ENCODE results near the gene MYO1F. TPM values are rescaled to one million over a fixed set of nuclear protein-coding genes. Genes with fewer than 3 reads are reported as not detected.
A peak's percentile ranks its signal among the peaks of the same experiment; 100 is the strongest.

Gene MYO1F
- total RNA-seq, 2 experiments from 2014 or later = 66.7 to 67.4 TPM

GRCh38 chr19:8592231-8593009, 15.2 kb upstream of the MYO1F start:
- peaks cover 2% of the 10 kb centered on the region for H3K9me3 Mint-ChIP-seq
- peaks cover 20% of the 10 kb centered on the region for H3K4me1 Mint-ChIP-seq (ENCODE audit: low read depth)
- H3K4me1 ChIP-seq (ENCODE audit: insufficient read depth, low read length) = peaks cover 20% of the 10 kb centered on the region
- ChIA-PET POLR2A (interaction anchor here (1.0 to 1.9 kb wide), 3 partner anchors 19 to 105 kb away, joined by 4 to 8 read pairs (median 5); partner anchors contain the start of gene ZNF414), CTCF (interaction anchor here (1.0 to 2.9 kb wide), 3 partner anchors 12 to 105 kb away, joined by 3 to 20 read pairs (median 7); partner anchors contain the start of gene MYO1F)
- H3K27ac ChIP-seq (ENCODE audit: low read depth in 1 of 2, low read length in 2 of 2) = no peak overlapping the region
- peak overlapping the region; percentile 63 for H3K27ac Mint-ChIP-seq
- DNase-seq (peak; percentile 91 to 99 (median 95)), ATAC-seq (ENCODE audit: poor library complexity) (peak; percentile 87)
- H3K4me3 ChIP-seq (ENCODE audit: low read length) = peak overlapping the region; percentile 58
- H3K36me3 ChIP-seq (ENCODE audit: insufficient read depth, low read length) = no peaks in the 10 kb centered on the region
- H3K36me3 Mint-ChIP-seq (ENCODE audit: low read depth) = peaks cover 44% of the 10 kb centered on the region
- intact Hi-C loops (cut with DNase I, micrococcal nuclease) = loop anchor here in 1 of 2 experiments (2.0 to 5.0 kb wide), 2 partner anchors 20 to 670 kb away; partner anchors contain the start of gene SNAPC2
- H3K4me3 Mint-ChIP-seq = peak overlapping the region; percentile 83
- H3K9me3 ChIP-seq (ENCODE audit: control insufficient read depth in 1 of 2, insufficient read depth in 1 of 2, low read length in 2 of 2) = peaks cover 7 to 9% of the 10 kb centered on the region in 2 experiments
- no peaks in the 10 kb centered on the region for H3K27me3 ChIP-seq (ENCODE audit: control insufficient read depth in 1 of 2, insufficient read depth in 2 of 2, low read length in 2 of 2)
- TF ChIP-seq, protein P1, sequence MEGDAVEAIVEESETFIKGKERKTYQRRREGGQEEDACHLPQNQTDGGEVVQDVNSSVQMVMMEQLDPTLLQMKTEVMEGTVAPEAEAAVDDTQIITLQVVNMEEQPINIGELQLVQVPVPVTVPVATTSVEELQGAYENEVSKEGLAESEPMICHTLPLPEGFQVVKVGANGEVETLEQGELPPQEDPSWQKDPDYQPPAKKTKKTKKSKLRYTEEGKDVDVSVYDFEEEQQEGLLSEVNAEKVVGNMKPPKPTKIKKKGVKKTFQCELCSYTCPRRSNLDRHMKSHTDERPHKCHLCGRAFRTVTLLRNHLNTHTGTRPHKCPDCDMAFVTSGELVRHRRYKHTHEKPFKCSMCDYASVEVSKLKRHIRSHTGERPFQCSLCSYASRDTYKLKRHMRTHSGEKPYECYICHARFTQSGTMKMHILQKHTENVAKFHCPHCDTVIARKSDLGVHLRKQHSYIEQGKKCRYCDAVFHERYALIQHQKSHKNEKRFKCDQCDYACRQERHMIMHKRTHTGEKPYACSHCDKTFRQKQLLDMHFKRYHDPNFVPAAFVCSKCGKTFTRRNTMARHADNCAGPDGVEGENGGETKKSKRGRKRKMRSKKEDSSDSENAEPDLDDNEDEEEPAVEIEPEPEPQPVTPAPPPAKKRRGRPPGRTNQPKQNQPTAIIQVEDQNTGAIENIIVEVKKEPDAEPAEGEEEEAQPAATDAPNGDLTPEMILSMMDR (IDR thresholded peaks at IDR 0.05) = no peak
- H3K27me3 Mint-ChIP-seq = no peaks in the 10 kb centered on the region

DNA sequence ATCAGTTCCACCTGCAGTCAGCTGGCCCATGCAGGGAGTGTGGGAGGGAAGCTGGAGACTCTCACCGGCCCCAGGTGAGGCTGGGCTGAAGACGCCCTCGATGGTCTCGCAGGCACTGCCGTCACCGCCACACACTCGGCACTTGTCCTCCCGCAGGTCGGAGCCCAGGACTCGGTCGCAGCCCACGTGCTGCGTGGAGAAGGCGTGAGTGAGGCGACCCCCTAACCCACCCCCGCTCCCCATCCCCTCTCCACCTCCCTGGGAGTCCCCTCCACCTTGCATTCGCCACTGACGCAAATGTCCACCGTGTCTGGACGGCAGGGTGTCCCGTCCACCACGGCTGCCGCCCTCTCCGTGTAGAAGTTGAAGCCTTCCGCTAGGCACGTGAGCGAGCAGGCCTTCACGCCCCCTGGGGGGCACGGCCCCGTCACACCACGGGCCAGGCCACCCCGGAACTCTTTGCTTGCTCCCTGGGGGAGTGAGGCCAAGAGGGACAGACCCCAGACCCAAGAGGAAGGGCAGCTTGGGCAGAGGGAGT, 12.0 kb upstream of the MYO1F start:
- H3K9me3 Mint-ChIP-seq = no peaks in the 10 kb centered on the region
- Histone ChIP-seq H3K27ac (ENCODE audit: low read depth in 1 of 2, low read length in 2 of 2) (no peak overlapping the region), H3K9me3 (ENCODE audit: control insufficient read depth in 1 of 2, insufficient read depth in 1 of 2, low read length in 2 of 2) (peaks cover 7 to 9% of the 10 kb centered on the region in 2 experiments), H3K4me3 (ENCODE audit: low read length) (no peak overlapping the region), H3K36me3 (ENCODE audit: insufficient read depth, low read length) (no peaks in the 10 kb centered on the region), H3K27me3 (ENCODE audit: control insufficient read depth in 1 of 2, insufficient read depth in 2 of 2, low read length in 2 of 2) (no peaks in the 10 kb centered on the region), H3K4me1 (ENCODE audit: insufficient read depth, low read length) (peaks cover 20% of the 10 kb centered on the region)
- H3K4me3 Mint-ChIP-seq = no peak overlapping the region
- no peak for DNase-seq
- no peak for ATAC-seq (ENCODE audit: poor library complexity)
- intact Hi-C loops (cut with DNase I, micrococcal nuclease) = loop anchor here in 1 of 2 experiments (10.0 kb wide), 1 partner anchor 234 kb away; no protein-coding TSS in a partner anchor
- TF ChIP-seq, protein P1 (IDR thresholded peaks at IDR 0.05) = no peak
- H3K27me3 Mint-ChIP-seq = no peaks in the 10 kb centered on the region
- POLR2A ChIA-PET = interaction anchor here (1.6 kb wide), 1 partner anchor 53 kb away, joined by 4 read pairs; no protein-coding TSS in a partner anchor
- H3K4me1 Mint-ChIP-seq (ENCODE audit: low read depth) = peaks cover 12% of the 10 kb centered on the region
- no peak overlapping the region for H3K27ac Mint-ChIP-seq
- H3K36me3 Mint-ChIP-seq (ENCODE audit: low read depth) = peaks cover 18% of the 10 kb centered on the region
- CTCF ChIA-PET = interaction anchor here (1.8 kb wide), 1 partner anchor 11 kb away, joined by 6 read pairs; no protein-coding TSS in a partner anchor

- H3K9me3 ChIP-seq (ENCODE audit: control insufficient read depth in 1 of 2, insufficient read depth in 1 of 2, low read length in 2 of 2) = no peaks in the 10 kb centered on the region
- DNase-seq (peak; percentile 44 to 76 (median 55)), ATAC-seq (ENCODE audit: poor library complexity) (peak; percentile 69)
- H3K27me3 Mint-ChIP-seq = no peaks in the 10 kb centered on the region
- no peaks in the 10 kb centered on the region for H3K9me3 Mint-ChIP-seq
- ChIA-PET CTCF (interaction anchor here (0.6 kb wide), 1 partner anchor 14 kb away, joined by 3 read pairs; no protein-coding TSS in a partner anchor), POLR2A (interaction anchor here (0.6 to 1.5 kb wide), 2 partner anchors 173 to 1510 kb away, joined by 4 read pairs; partner anchors contain the start of gene MARCHF2)
- peaks cover 1% of the 10 kb centered on the region for H3K4me1 ChIP-seq (ENCODE audit: insufficient read depth, low read length)
- H3K36me3 Mint-ChIP-seq (ENCODE audit: low read depth) = peaks cover 7% of the 10 kb centered on the region
- no peak overlapping the region for H3K27ac Mint-ChIP-seq
- H3K4me3 ChIP-seq (ENCODE audit: low read length) = no peak overlapping the region
- no peaks in the 10 kb centered on the region for H3K36me3 ChIP-seq (ENCODE audit: insufficient read depth, low read length)
- TF ChIP-seq, protein P1 (IDR thresholded peaks at IDR 0.05) = peak; percentile 56
- H3K4me1 Mint-ChIP-seq (ENCODE audit: low read depth) = no peaks in the 10 kb centered on the region
- no peak overlapping the region for H3K4me3 Mint-ChIP-seq
- intact Hi-C loops (cut with DNase I, micrococcal nuclease) = loop anchor here (1.0 to 10.0 kb wide), 2 partner anchors 231 to 232 kb away; no protein-coding TSS in a partner anchor
- H3K27ac ChIP-seq (ENCODE audit: low read depth in 1 of 2, low read length in 2 of 2) = no peak overlapping the region
- no peaks in the 10 kb centered on the region for H3K27me3 ChIP-seq (ENCODE audit: control insufficient read depth in 1 of 2, insufficient read depth in 2 of 2, low read length in 2 of 2)
These were observed 8.9 kb upstream of the MYO1F start for GRCh38 chr19:8585894-8586750.
